GM19043 (cell line): ENCODE results near the gene HLA-G.
"Not testable (repeated sequence)": the region's sequence is repeated elsewhere in the genome, so short reads cannot be mapped to it uniquely, and the experiment has no call there.

Source experiments
- ATAC-seq: cut with Tn5 transposase; IDR thresholded peaks from one replicate; pipeline ENCODE4 v1.9.1; 2021; ENCODE audit warnings: low read depth; ENCODE audit not compliant: unreplicated experiment

Gene HLA-G

DNA sequence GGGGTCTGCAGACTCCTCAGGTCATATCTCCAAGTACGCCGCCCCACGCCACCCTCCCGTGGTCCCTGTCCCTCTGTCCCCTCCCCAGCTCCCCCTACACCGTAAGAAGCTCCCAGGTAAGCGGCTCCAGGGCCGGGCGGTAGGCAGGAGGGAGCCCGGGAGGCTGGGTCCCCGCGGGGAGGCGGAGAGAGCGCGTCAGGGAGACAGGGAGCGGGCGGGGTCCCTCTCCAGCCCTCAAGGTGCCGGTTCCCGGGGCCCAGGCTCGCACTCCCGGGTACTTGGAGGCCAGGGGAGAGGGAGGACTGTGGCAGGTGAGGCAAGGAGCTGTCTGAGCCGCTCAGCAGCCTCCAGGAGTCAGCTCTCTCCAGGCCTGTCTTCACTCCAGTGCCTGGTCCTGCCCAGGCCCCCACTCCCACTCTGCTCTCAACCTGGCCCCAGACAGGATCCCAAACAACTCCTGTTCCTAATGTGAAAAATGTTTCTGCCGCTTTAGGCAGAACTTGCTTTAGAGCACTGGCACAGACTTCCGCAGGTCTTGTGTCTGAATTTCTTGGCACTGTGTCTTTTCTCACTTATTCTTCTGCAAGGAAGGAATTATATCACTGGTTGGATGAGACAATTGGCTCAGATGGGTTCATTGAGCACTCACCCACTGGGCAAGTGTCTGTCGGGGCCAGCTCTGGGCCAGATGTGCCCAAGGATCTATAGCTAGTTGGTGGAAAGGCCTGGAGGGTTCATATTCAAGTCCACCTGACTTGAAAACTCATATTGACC is 36.6 kb downstream of the HLA-G start:
- ATAC-seq = no peak

GRCh38 chr6:29865631-29866030 is 38.0 kb downstream of the HLA-G start:
- ATAC-seq = no peak

DNA sequence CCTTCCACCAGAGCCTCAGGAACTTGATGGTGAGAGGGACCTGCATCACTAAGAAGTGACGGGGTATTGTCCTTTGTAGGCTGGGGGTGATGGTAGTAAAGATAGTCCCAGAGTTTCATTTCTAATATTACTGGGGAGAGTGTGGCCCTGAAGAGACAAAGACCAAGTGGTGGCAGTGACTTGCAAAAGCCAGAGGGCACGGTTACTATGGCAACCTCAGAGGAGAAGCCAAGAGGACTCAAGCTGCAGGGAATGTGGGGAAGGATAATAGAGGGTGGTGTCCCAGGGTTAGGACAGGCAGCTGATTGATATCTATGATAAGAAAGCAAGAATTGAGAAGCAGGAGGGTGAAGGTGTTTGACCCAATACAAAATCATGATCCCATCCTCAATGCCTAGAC is 42.5 kb downstream of the HLA-G start:
- ATAC-seq = no peak

- ATAC-seq = no peak
These were observed 45.2 kb downstream of the HLA-G start for GRCh38 chr6:29872791-29873190.

DNA sequence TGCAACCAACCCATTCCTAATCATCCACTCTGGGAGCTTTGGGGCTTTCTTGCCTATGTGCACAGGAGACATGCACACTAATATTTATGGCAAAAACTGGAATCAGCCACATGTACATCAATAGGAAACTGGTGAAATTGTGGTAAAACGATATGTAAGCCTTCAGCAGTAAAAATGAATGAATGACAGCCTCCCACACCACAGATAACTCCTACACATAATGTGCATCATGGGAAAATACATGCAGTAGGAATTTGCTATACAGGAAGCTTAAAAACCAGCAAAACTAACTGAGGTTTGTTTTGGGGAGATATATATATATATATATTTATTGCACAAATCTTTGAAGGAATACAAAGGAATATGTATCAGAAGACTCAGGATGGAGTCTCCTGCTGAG is 47.6 kb downstream of the HLA-G start:
- no peak for ATAC-seq

DNA sequence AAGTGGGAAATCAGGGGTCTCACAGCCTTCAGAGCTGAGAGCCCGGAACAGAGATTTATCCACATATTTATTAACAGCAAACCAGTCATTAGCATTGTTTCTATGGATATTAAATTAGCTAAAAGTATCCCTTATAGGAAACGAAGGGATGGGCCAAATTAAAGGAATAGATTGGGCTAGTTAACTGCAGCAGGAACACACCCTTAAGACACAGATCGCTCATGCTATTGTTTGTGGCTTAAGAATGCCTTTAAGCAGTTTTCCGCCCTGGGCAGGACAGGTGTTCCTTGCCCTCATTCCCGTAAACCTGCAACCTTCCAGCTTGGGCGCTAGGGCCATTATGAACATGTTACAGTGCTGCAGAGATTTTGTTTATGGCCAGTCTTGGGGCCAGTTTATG is 48.1 kb downstream of the HLA-G start:
- ATAC-seq = not testable (repeated sequence)
